Testis (tissue), 2 donors: ENCODE measurements around the gene MIB2.

Source experiments
- POLR2A ChIP-seq: fragments of 450-650 bp; IDR thresholded peaks from one replicate; pipeline ENCODE4 v1.6.1; 2017; ENCODE audit warnings: antibody characterized with exemption, mild to moderate bottlenecking, moderate library complexity
- TF ChIP-seq, protein P1 (sequence below), 3 experiments: fragments of 450-650 bp in 2 of 3; fragments of 200-600 bp in 1 of 3; sonication (generic) in 1 of 3; IDR thresholded peaks; one replicate each; pipeline ENCODE4 v1.5.1; 2016 to 2019; ENCODE audit warnings: antibody characterized with exemption in 3 of 3, mild to moderate bottlenecking in 2 of 3, moderate library complexity in 1 of 3

GRCh38 chr1:1622010-1622787 is 6.9 kb downstream of the MIB2 start:
- TF ChIP-seq POLR2A: no peak
- TF ChIP-seq, protein P1, sequence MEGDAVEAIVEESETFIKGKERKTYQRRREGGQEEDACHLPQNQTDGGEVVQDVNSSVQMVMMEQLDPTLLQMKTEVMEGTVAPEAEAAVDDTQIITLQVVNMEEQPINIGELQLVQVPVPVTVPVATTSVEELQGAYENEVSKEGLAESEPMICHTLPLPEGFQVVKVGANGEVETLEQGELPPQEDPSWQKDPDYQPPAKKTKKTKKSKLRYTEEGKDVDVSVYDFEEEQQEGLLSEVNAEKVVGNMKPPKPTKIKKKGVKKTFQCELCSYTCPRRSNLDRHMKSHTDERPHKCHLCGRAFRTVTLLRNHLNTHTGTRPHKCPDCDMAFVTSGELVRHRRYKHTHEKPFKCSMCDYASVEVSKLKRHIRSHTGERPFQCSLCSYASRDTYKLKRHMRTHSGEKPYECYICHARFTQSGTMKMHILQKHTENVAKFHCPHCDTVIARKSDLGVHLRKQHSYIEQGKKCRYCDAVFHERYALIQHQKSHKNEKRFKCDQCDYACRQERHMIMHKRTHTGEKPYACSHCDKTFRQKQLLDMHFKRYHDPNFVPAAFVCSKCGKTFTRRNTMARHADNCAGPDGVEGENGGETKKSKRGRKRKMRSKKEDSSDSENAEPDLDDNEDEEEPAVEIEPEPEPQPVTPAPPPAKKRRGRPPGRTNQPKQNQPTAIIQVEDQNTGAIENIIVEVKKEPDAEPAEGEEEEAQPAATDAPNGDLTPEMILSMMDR (IDR thresholded peaks at IDR 0.05): no peak
